Sciatic nerve (tissue), 2 donors: ENCODE measurements around the gene KRT9. TPM values are rescaled to one million over a fixed set of nuclear protein-coding genes. Genes with fewer than 3 reads are reported as not detected.
"Not testable (repeated sequence)": the region's sequence is repeated elsewhere in the genome, so short reads cannot be mapped to it uniquely, and the experiment has no call there.

Experiments used
- ATAC-seq: fragments of 200-7000 bp; cut with Tn5 transposase; one replicate; pipeline ENCODE4 v1.9.1; 2020; ENCODE audit warnings: mild to moderate bottlenecking, moderate library complexity
- DNase-seq: peaks from one replicate; pipeline ENCODE4 v3.0.0-alpha.2; 2020; ENCODE audit warnings: low spot score
- intact Hi-C: fragments of 100-400 bp; cut with DNase I; formaldehyde crosslinking; loops from one replicate; pipeline ENCODE4 v1.14.2; 2022
- total RNA-seq: library from RNA; stranded (reverse); fragmentation: NEBNext Ultra II Directional; extraction: Animal tissue kit (Norgen Biotek cat#: 25700); gene quantifications from one replicate; pipeline ENCODE4 v1.2.1, GENCODE V29; 2021
- donor health status: DM: no; HTN: no; CAD: no.
- donor health status: DM: no; HTN: no; CAD: no.

Gene KRT9
- total RNA-seq, 1 donor from 2014 or later = not detected

DNA sequence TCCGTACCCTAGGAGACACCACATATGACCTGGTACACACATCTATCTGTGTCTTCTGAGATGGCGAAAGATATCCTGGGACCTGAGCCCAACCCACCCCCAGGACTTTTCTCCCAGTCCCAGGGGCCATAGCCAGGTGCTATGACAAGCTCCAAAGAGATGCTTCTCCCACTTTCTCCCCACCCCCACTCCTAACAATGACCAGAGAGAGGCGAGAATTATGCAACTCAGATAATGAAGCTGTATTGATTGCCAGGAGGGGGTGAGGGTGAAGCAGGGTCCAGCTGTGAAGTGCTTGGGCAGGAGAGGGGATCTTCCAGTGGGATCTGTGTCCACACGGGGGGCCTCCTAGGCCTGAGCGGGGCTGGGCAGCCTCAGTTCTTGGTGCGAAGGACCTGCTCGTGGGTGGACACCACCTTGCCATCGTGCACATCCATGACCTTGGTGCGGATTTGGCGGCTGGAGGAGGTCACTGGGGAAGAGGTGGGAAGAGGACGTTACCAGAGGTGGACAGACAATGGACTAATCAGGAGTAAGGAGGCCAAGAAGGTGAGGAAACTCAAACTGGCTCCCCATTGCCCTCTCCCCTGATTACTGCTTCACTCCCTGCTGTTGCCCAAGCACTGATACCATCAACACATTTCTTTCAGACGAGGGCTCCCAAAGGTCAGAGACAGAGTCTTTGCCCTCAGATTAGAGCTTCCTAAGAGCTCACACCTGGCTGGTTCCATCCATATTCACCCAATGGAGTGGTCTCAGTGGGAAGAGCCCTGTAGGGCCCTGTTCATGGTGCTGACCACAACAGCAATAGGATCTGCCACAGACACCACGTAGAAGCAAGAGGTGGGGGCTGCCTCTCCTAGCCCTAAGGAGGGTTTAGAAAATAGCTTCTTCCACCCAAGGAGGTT is 10.5 kb upstream of the KRT9 start:
- intact Hi-C loops, DNase-seq, ATAC-seq: not testable (repeated sequence)

DNA sequence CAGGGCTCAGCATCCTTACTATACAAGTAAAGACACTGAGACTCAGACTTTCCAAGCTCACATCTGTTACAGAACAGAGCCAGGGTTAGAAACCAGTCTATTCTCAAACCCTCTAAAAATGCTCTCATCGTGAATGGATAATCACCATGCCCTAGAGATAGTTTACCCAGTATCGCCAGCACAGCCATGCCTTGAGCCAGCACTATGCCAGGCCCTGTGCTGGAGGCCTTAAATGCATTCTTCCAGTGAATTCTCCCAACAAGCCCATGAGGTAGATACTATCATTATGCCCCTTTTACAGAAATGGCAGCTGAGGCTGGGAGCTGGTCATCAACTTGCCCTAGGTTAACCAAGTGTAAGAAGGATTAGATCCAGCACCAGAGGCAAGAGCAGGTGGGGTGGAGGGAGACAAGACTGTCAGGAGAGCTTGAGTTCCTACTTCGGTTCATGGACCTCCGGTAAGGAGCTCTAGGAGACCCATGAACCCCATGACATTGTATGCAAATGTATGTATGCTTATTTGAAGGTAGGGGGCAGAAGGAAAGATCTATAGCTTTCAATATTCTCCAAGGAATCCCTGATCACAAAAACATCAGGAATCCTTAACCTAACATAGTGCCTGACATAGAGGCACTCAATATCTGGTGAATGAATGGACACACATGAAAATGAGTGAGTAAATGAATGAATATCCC is 9.7 kb upstream of the KRT9 start:
- intact Hi-C loops = no loop called here
- no peak for DNase-seq
- no peak for ATAC-seq

DNA sequence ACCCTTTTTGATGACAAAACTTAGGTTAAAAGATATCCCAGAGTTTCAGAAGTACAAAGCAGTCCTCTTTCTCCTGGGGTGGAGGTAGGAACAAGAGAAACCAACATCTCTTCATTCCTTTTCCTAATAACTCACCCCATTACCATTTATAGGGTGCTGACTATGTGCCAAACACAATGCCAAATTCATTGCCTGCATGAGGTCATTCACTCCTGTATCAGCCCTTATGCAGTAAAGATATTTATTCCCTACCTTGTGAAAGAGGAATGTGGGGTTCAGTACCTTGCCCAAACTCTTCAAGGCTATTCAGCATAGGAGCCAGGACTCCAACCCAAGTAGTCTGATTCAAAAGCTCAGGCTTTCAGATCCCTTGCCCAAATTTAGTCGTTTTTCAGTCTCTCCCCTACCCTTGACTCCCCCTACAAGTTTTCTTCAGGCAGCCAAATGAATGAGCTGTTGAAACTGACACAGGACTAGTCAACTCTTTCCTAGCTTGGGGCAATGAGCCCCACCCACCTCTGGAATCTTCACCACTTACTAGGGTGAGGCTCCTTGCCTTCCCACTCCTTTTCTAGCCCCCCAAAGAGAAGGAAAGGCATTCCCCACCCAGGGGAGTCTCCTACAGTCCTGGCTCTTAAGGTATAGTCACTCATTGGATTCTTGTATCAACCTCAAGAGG is 9.0 kb upstream of the KRT9 start:
- DNase-seq (no peak), ATAC-seq (no peak)
- intact Hi-C loops = no loop called here

DNA sequence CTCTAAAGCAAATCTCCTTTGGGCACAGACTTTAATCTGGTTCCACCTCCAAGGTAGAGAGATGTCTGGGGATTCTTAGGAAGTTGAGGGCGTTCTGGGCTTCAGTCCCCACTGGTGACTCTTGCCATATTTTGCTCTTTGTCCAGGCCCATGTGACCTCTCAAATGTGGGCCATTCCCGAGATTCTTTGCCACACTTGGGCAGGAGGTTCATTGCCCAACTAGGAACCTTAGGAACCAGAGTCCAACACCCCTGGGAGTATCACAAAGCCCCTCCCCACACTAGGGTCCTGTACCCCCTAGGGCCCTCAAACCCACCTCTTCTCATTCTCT is 8.4 kb upstream of the KRT9 start:
- intact Hi-C loops = no loop called here
- ATAC-seq (no peak), DNase-seq (no peak)

DNA sequence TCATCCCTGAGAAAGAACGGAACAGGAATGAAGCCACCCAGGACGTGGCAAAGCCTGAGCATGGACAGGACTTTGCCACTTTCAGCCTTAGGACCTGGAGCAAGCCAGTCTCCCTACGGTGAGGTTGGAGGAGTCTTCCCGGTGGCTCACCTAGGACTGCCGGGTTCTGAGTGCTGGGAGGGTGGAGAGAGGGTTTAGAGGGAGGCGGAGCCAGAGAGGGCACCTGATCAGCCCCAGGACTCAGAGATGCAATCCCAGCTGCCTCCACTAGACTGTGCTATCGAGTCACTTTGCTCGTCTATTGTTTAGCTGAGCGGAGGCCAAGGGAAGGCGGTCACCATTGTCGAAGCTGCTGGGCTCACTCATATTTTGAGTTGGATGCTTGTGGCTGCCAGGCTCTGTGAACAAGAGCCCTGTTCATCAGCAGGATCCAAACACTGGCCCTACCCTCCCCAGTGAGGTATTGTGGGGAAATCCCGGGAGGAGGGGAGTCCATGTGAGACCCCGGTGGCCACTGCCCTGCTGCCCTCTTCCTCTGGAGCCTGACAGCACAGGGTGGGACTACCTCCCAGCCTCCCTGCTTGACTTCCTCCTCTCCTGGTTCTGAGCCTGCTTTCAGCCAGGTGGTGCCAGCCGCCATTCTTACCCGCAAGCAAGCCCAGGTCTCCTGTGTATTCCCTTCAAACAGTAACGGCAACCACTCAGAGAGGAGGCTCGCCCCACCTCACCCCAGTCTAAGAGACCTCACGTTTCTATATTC is 7.8 kb upstream of the KRT9 start:
- DNase-seq = peak; percentile 88
- intact Hi-C loops = no loop called here
- ATAC-seq = peak; percentile 90

DNA sequence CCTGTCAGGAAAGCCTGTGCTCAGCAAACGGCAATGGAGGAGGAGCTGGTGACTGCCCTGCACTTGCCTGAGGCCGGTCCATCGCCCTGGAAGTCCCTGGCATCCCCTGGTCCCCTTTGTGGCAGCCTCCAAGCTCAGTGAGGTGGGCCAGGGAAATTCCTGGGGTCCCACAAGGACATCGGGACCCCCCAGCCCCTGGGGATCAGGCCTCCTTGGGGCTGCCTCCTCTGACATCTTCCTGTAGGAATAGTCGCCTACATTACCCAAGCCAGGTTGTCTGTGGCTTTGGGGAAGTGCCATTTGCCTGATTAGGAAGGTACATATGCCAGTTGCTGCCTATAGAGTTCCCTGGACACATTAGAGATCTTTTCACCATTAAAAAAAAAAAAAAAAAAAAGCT is 7.1 kb upstream of the KRT9 start:
- intact Hi-C loops = no loop called here
- DNase-seq = no peak
- no peak for ATAC-seq

DNA sequence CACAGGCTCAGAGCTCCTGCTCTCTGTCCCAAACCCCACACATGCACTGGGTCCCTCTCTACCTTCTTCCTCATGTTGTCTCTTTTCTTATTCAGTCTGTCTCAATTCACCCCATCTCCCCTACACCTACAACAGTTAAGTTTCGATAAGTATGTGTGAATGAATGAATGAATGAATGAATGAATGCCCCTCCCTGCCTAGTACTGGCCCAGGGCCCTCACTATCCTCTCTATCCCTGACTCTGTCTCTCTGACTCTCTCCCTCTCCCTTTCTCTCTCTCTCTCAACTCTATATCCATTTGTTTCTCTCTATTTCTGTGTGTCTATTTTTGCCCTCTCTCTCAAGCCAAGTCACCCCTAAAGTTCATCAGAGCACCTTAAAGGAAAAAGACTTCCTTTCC is 6.7 kb upstream of the KRT9 start:
- DNase-seq = no peak
- ATAC-seq = no peak
- intact Hi-C loops = no loop called here

- ATAC-seq, intact Hi-C loops, DNase-seq: not testable (repeated sequence)
Observed at GRCh38 chr17:41576740-41577139, 4.9 kb upstream of the KRT9 start.

DNA sequence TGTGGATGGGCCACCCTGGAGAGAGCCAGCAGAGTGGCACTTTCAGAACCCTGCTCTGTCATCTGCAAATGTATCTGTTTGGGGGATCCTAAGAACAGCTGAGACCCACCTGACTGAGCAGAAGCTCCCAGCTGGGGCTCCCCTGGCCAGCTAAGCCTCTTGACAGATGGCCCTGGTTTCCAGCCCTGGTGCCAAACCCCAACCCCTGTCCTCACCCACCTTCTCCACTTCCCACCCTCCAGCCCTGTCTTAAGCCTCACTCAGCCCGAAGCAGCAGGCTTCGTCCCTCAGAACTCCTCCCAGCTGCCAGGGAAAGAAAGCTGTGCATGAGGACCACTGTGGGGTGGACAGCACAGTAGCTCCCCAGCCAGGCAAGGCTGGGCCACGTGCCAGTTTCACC is 3.5 kb upstream of the KRT9 start:
- intact Hi-C loops = no loop called here
- DNase-seq = no peak

DNA sequence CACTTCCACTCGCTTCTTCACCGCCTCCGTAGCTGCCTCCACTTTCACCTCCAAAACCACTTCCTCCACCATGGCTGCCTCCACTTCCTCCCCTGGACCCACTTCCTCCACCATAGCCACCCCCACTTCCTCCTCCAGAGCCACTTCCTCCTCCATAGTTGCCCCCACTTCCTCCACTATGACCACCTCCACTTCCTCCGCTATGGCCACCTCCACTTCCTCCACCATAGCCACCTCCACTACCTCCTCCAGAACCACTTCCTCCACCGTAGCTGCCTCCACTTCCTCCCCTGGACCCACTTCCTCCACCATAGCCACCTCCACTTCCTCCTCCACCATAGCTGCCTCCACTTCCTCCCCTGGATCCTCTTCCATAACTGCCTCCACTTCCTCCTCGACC is 4.5 kb downstream of the KRT9 start:
- intact Hi-C loops = no loop called here
- ATAC-seq = no peak

More for the DNA sequence above, 3.5 kb upstream of the KRT9 start:
- ATAC-seq = no peak

GRCh38 chr17:41565338-41565737 is 6.5 kb downstream of the KRT9 start:
- ATAC-seq = no peak
- intact Hi-C loops = no loop called here
- DNase-seq = no peak

More for the DNA sequence above, 4.5 kb downstream of the KRT9 start:
- no peak for DNase-seq

- intact Hi-C loops = no loop called here
- DNase-seq = no peak
- no peak for ATAC-seq
Observed at GRCh38 chr17:41563607-41564170, 8.2 kb downstream of the KRT9 start.

DNA sequence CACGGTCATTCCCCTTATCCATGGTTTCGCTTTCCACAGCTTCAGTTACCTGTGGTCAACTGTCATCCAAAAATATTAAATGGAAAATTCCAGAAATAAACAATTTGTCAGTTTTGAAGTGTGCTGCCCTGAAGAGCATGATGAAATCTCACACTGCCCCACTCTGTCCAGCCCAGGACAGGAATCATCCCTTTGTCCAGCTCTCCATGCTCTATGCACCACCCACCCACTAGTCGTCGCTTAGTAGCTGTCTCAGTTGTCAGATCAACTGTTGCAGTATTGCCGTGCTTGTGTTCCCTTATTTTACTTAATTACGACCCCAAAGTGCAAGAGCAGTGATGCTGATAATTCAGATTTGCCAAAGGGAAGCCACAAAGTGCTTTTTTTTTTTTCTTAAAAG is 10.3 kb downstream of the KRT9 start:
- intact Hi-C loops = no loop called here
- ATAC-seq (no peak), DNase-seq (no peak)

GRCh38 chr17:41559548-41559947 is 12.3 kb downstream of the KRT9 start:
- DNase-seq (no peak), ATAC-seq (peak; percentile 24)
- intact Hi-C loops = no loop called here

DNA sequence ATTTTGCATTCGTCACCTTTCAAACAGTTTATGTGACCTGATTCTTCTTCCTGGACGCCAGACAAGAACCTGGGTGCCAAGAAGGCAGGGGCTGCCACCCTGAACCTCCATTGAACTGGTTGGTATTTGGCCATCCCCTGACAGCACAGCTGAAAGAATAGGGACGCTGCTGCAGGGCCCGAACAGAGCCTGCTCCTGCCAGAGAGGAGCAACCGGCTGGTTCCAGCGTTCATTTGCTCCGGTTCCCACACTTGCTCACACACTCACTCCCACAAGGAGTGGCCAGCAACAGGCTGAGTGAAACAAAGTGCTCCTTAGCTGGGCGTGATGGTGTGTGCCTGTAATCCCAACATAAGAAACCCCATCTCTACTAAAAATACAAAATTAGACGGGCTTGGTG is 14.9 kb downstream of the KRT9 start:
- ATAC-seq (no peak), DNase-seq (no peak)
- intact Hi-C loops = no loop called here

DNA sequence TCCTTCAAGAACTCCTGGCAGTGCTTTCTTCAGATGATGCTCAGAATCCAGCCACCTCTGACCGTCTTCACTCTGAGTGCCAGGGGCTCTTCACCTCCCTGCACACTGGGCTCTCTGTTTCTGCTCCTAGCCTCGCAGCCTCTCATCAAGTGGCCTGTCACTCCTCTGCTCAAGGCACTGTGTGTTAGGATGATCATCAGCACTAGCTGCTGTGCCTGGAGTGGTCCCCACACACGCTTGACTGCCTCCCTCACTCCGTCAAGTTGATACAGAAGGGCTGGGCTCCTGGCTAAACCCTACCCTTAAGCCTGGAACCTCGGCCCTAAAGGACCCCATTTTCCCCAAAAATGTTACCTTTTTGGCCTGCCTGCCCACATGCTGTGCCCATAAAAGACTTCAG is 15.6 kb downstream of the KRT9 start:
- DNase-seq (no peak), ATAC-seq (no peak)
- intact Hi-C loops = no loop called here

DNA sequence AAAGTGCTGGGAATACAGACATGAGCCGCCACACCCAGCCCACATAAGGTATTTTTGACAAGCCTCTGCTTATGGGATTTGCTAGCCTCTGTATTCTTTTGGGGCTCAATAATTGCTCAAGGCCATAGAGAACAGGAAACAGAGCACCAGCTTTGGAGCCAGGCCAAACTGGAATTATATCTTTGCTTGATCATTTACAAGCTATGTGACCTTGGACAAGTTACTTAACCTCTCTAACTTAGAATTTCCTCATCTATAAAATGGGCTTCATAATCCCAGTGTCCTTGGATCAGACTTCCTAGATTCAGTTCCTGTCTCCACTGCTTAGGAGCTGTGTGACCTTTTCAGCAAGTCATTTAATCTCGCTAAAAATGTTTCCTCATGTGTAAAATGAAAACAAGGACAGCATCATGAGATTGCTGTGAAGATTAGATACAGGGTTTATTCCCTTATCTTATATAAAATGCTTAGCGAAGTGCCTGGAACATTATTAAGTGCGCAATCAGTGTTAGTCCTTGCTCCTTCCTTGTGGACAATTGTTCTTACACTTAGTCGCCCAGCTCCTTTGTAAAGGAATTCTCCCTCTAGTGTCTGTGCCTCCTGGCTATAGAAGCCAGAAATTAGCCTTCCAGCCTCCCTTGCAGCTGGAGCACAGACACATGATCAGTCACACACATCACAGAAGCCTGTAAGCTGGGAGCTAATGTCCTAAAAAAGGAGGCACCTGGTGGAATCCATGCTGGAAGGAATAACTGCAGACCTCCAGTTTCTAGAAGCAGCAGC is 16.6 kb downstream of the KRT9 start:
- ATAC-seq (no peak), DNase-seq (no peak)
- intact Hi-C loops = no loop called here

GRCh38 chr17:41553987-41554680 is 17.7 kb downstream of the KRT9 start:
- ATAC-seq (peak; percentile 84), DNase-seq (no peak)
- intact Hi-C loops = loop anchor here (5.0 kb wide), 1 partner anchor 93 kb away; no protein-coding TSS in a partner anchor
